M059J (cell line): ENCODE measurements around the gene TUBGCP6. TPM values are rescaled to one million over a fixed set of nuclear protein-coding genes. Genes with fewer than 3 reads are reported as not detected.
"Not testable (repeated sequence)": the region's sequence is repeated elsewhere in the genome, so short reads cannot be mapped to it uniquely, and the experiment has no call there.

Experiments
- DNase-seq: peaks from one replicate; pipeline ENCODE4 v3.0.0-alpha.2; 2012; ENCODE audit warnings: low read depth
- total RNA-seq: library from RNA; depleted of rRNA; stranded (reverse); fragments of >200 nt; shearing (Covaris generic); gene quantifications from 2 replicates; pipeline ENCODE4 v1.2.3, GENCODE V29; 2014; rRNA removed

Gene TUBGCP6
- total RNA-seq, 1 experiment from 2014 or later = 12.5 TPM

DNA sequence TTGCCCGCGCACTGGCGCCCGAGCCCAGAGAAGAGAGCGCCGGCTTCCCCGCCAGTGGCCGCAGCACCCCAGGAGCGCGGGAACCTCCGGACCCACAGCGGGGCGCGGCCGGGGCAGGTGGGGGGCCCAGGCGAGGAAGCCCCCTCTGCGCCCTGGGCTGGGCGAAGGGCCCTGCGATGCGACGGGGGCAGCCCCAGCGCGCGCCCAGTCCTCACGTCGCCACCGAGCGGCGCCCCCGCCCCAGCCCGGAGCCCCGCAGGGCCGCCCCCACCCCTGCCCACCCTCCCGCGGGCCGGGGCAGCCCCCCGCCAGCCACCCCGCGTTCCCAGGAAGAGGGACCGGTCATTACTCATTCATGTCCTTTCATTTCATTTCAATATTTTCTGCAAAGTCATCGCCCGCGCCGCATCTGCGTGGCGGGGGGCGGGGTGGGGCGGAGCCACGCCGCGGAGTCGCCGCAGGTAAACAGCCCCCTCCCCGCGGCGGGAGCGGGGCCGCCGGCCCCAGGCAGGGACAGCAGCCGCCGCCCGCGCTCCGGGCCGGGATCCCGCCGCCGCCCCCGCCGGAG lies 75.0 kb downstream of the TUBGCP6 start:
- DNase-seq = no peak

GRCh38 chr22:50169181-50169759 lies 75.6 kb downstream of the TUBGCP6 start:
- no peak for DNase-seq

- DNase-seq = not testable (repeated sequence)
Observed at GRCh38 chr22:50168490-50169180, 76.2 kb downstream of the TUBGCP6 start.

- no peak for DNase-seq
Observed at GRCh38 chr22:50167689-50168489, 76.9 kb downstream of the TUBGCP6 start.

Other genes starting within 250 kb of the TUBGCP6 start
- not detected in 2 replicates for gene IL17REL, start 232.3 kb downstream of the TUBGCP6 start, total RNA-seq
- gene TTLL8, start 186.7 kb downstream of the TUBGCP6 start, total RNA-seq = not detected in 2 replicates
- 0.52 TPM in 1 of 2 replicates, not detected in the other for gene MLC1, start 159.6 kb downstream of the TUBGCP6 start, total RNA-seq
- gene MOV10L1, start 155.0 kb downstream of the TUBGCP6 start, total RNA-seq = 0.71 and 1.8 TPM in 2 replicates
- 0.54 and 3.3 TPM in 2 replicates for gene PANX2, start 74.3 kb downstream of the TUBGCP6 start, total RNA-seq
- 9.7 and 15.1 TPM in 2 replicates for gene TRABD, start 59.1 kb downstream of the TUBGCP6 start, total RNA-seq
- 12.0 and 21.4 TPM in 2 replicates for gene SELENOO, start 44.0 kb downstream of the TUBGCP6 start, total RNA-seq
- gene HDAC10, start 6.2 kb upstream of the TUBGCP6 start, total RNA-seq = 5.4 and 12.3 TPM in 2 replicates
- 10.1 and 16.9 TPM in 2 replicates for gene MAPK12, start 16.7 kb upstream of the TUBGCP6 start, total RNA-seq
- gene MAPK11, start 25.4 kb upstream of the TUBGCP6 start, total RNA-seq = 1.7 and 1.9 TPM in 2 replicates
- 44.4 and 59.5 TPM in 2 replicates for gene PLXNB2, start 62.6 kb upstream of the TUBGCP6 start, total RNA-seq
- 0.20 and 0.71 TPM in 2 replicates for gene DENND6B, start 82.0 kb upstream of the TUBGCP6 start, total RNA-seq
- 18.9 and 31.4 TPM in 2 replicates for gene PPP6R2, start 98.3 kb upstream of the TUBGCP6 start, total RNA-seq
- gene SBF1, start 230.0 kb upstream of the TUBGCP6 start, total RNA-seq = 19.6 and 43.6 TPM in 2 replicates
- 0.15 TPM in 1 of 2 replicates, not detected in the other for gene ADM2, start 236.5 kb upstream of the TUBGCP6 start, total RNA-seq
- not detected in 2 replicates for gene MIOX, start 241.8 kb upstream of the TUBGCP6 start, total RNA-seq